Choroid plexus epithelial cell (primary cell): ENCODE results near the gene UGP2.
"Not testable (repeated sequence)": the region's sequence is repeated elsewhere in the genome, so short reads cannot be mapped to it uniquely, and the experiment has no call there.

Experiments used
- DNase-seq: peaks from one replicate; pipeline ENCODE4 v3.0.0-alpha.2; 2010; ENCODE audit warnings: low read depth
- H3K4me3 ChIP-seq: 2 replicates; pipeline ENCODE4 v1.5.1; 2011; ENCODE audit warnings: low read depth, mild to moderate bottlenecking, control low read depth, low read length, moderate library complexity
- TF ChIP-seq, protein P1 (sequence below): conservative IDR thresholded peaks from 2 replicates; pipeline ENCODE4 v1.5.1; 2011; ENCODE audit warnings: low read depth, mild to moderate bottlenecking, control low read depth, inconsistent platforms, low read length, moderate library complexity

The UGP2 gene

DNA sequence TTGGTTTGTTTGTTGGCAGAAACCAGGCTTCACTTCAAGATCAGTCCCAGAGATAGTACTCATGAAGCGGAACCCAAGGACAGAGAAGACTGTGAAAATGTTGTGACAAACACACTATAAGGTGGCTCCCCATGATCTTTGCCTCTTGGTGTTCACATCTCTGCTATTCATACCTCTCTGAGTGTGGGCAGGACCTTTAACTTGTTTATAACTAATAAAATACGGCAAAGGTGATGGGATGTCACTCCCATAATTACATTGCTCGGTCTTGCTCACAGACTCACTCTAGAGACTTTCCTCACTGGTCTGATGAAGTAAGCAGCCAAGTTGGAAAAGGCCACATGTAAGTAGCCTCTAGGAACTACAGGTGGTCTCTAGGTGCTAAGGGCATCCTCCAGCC, 30.6 kb upstream of the UGP2 start:
- H3K4me3 ChIP-seq, result no peak overlapping the region

DNA sequence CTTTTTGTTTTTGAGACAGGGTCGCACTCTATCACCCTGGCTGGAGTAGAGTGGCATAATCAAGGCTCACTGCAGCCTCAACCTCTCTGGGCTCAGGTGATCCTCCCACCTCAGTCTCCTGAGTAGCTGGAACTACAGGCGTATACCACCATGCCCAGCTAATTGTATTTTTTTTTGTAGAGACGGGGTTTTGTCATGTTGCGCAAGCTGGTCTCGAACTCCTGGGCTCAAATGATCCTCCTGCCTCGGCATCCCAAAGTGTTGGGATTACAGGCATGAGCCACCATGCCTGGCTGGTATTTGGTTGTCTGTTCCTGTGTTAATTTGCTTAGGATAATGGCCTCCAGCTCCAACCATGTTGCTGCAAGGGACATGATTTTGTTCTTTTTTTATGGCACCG, 29.8 kb upstream of the UGP2 start:
- not testable (repeated sequence) for H3K4me3 ChIP-seq, DNase-seq

More for the DNA sequence above, 30.6 kb upstream of the UGP2 start:
- TF ChIP-seq, protein P1, sequence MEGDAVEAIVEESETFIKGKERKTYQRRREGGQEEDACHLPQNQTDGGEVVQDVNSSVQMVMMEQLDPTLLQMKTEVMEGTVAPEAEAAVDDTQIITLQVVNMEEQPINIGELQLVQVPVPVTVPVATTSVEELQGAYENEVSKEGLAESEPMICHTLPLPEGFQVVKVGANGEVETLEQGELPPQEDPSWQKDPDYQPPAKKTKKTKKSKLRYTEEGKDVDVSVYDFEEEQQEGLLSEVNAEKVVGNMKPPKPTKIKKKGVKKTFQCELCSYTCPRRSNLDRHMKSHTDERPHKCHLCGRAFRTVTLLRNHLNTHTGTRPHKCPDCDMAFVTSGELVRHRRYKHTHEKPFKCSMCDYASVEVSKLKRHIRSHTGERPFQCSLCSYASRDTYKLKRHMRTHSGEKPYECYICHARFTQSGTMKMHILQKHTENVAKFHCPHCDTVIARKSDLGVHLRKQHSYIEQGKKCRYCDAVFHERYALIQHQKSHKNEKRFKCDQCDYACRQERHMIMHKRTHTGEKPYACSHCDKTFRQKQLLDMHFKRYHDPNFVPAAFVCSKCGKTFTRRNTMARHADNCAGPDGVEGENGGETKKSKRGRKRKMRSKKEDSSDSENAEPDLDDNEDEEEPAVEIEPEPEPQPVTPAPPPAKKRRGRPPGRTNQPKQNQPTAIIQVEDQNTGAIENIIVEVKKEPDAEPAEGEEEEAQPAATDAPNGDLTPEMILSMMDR, result no peak
- no peak for DNase-seq

DNA sequence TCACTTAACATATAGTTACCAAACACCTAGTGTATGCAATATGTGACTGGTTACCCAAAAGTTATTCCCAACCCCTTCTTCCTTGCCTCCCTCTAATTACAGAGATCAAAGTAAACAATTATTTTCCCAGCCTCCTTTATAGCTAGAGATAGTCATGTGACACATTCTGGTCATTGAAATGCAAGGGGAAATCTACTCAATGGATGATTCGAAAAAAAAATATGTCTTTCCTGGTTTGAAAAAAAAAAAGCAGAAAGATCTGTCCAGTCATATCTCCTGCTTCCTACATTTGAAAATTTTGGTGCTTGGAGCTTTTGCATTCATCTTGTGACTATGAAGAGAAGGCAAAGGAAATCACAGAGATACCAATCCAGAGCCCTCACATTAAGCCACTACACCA, 27.6 kb upstream of the UGP2 start:
- H3K4me3 ChIP-seq, result no peak overlapping the region
- TF ChIP-seq, protein P1, result no peak
- DNase-seq, result no peak

DNA sequence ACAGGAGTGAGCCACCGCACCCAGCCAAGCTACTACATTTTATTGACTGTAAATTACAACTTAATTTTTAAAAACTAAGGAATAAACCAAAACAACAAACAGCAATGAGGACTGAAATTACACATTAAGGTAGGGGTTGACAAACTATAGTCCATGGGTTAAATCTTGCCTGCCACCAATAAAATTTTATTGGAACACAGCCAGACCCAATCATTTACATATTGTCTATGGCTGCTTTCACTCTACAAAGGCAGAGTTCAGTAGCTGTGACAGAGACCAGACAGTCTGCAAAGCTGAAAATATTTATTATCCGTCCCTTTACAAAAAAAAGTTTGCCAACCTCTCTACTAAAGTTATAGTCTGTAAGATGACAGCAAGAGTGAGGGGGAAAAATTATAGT, 24.3 kb upstream of the UGP2 start:
- no peak overlapping the region for H3K4me3 ChIP-seq
- TF ChIP-seq, protein P1, result no peak
- DNase-seq, result no peak

DNA sequence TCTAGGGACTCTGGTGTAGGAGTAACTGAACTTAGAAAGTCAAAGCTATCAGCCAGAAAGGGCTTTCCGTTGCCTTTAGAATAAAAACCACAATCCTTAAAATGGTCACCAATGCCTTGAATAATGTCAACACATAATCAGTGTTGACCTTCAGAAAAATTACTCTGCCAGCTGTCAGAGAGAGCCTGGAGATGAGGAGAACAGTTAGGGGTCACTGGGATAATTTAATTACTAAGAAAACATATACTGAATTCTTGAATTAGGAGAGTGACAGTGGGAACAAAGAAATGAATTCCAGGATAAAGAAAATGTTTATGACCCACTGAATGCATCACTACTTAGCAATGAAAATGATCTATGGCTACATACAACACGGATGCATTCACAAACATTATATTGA, 23.4 kb upstream of the UGP2 start:
- DNase-seq, result no peak
- TF ChIP-seq, protein P1, result no peak
- no peak overlapping the region for H3K4me3 ChIP-seq

DNA sequence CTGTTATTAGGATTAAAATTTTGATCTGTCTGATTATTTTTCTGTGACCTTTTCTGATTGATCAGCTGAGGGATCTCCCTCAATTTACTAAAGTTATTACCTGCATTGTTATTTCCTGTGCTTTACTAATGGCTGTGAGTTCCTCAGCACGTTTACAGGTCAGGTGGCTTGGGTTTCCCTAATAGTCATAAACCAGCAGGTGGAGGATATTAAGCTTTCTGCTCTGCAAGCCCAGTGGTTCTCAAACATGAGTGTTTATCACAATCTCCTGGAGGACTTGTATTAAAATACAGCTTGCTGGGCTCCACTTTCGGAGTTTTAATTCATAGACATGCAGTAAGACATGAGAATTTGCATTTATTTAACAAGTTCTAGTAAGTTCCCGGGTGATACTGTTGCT, 22.4 kb upstream of the UGP2 start:
- TF ChIP-seq, protein P1, result no peak
- DNase-seq, result no peak
- no peak overlapping the region for H3K4me3 ChIP-seq

DNA sequence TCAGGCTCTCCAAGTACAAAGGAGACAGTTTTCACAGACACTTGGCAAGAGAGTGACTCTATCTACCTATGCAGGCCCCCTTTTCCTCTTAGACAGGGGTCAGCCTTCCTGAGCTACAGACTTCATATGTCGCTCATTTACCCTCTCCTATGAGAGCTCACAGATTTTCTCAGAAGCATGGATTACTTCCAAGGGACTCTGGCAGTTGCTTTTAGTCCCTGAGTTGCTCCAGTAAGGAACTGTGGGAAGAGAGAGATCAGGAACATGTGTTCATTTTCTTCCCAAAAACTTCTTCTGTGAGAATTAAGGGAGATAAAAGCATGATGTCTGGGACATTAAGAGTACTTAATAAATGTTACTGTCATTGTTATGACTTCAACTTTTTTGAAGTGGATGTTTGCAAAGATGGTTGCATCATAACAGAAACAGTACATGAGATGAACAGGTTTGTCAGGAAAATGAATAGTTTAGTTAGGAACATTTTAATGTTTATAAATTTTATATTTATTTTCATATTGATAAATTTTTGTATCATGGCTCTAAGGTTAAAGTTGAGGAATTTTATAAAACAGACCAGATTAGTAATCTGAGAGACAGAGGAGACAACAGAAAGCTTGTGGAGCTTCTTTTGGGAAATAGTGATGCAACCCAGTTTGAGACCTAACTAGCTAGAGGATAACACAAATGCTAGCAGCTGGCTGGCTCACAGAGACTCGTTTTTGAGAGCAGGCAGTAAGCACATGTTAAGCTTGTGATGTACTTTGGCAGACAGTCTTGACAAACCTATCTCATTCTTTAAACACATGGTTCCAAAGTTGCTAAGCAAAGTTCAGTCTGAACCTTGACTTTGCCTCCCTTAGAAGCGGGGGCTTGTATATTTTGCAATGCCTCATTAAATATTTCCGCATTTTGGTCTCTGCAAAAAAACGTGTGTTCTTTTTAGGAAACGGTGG, 21.7 kb upstream of the UGP2 start:
- no peak overlapping the region for H3K4me3 ChIP-seq
- peak; percentile 89 for DNase-seq
- TF ChIP-seq, protein P1, result no peak
